GM12874 (cell line): ENCODE measurements around the gene RBM19.

ENCODE experiments used
- CTCF ChIP-seq: IDR thresholded peaks from 2 replicates; pipeline ENCODE4 v1.5.1; 2011; ENCODE audit warnings: low read depth, mild to moderate bottlenecking, control low read depth, low read length, moderate library complexity; ENCODE audit not compliant: insufficient read depth

Gene RBM19

GRCh38 chr12:113991224-113992044 is 25.3 kb upstream of the RBM19 start:
- no peak for TF ChIP-seq CTCF

DNA sequence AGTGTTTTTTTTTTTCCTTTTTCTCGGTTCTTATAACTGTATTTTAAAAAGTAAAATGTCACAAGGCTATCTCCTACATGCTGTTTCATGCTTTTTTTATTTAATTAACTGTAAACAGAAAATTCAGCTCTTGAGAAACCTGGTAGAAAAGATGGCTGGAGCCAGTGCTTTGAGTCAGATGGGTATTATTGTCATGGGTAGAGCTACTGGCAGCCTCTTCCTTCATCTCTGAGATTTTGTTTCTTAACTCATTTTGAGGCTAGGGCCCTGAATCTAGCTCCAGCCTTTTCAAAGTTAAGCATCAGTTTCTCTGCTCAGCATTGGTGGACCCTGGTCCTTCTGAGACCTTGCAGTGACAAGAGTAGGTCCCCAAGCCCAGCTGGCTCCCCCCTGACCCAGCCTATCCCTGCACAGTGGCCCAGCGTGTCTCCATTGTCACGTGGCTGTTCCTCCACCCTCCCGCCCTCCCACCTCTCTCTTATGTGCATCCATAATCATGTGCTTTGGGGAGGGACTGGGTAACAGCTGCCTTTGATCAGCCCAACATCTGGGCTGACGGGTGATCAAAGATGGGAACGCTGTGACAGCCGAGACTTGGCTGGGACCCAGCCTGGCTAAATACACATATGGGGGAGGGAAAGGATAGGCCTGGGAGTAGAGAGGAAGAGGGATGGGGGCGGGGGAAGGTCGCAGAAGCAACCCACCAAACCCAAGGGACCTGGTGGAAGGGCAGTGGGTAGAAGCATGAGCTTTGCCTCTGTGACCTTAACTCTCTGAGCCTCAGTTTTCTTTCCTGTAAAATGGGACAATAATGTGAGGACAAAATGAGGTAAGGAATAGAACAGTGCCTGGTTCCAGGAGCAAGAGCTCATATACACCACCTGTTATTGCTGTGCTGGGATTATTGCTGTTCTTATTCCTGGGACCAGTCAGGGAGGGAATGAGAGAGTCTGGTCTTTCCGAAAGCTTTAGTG is 24.4 kb upstream of the RBM19 start:
- no peak for TF ChIP-seq CTCF

DNA sequence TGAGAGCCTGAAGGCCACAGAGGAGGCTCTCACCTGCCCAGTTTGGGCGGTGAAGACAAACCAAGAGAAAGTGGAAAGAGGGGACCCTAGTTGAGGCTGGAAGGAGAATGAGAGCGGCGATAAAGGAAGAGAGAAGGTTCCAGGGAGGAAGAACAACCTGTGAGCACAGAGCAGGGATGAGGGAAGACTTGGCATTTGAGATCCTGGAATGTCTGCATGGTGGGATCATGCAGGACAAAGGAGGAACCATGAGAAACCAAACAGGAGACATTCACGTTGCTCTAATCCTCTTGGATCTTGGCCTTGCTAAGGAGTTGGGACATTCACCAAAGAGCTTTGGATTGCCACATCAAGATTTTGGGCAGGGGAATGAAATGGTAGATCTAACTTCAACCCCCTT is 22.9 kb upstream of the RBM19 start:
- no peak for TF ChIP-seq CTCF

GRCh38 chr12:113988064-113988451 is 21.9 kb upstream of the RBM19 start:
- no peak for TF ChIP-seq CTCF

GRCh38 chr12:113987261-113988063 is 21.3 kb upstream of the RBM19 start:
- TF ChIP-seq CTCF, result no peak

DNA sequence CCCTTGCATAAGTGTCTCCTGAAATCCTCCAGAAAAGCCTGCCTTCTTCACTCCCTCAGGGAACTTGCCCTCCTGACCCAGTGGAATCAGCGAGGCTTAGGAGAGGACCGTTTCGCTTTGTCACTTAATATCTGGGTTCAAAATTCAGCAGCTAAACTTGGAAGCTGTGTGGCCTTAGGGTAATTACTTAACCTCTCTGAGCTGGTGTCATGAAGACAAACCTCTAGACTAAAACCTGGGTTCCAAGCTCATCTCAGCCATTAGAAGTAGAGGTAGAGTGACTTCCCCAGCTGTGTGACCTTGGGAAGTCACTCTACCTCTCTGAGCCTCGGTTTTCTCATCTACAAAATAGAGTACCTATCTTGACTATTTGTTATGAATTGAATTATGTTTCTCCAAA is 18.3 kb upstream of the RBM19 start:
- no peak for TF ChIP-seq CTCF

GRCh38 chr12:113983777-113984448 is 17.8 kb upstream of the RBM19 start:
- no peak for TF ChIP-seq CTCF
